Measurements from ENCODE around the gene RAI1. TPM values are rescaled to one million over a fixed set of nuclear protein-coding genes. Genes with fewer than 3 reads are reported as not detected.

The RAI1 gene
- total and polyA plus RNA-seq, 2 of the 8 experiments (the other 6 are each of a cell fraction or from before 2014, with no cell fraction given): 0.39 to 1.2 TPM

- TF ChIP-seq CHD7 (IDR thresholded peaks at IDR 0.05; ENCODE audit: insufficient replicate concordance, low read length) (no peak), NRF1 (IDR thresholded peaks at IDR 0.05; ENCODE audit: low read depth, low read length) (no peak), SRF (IDR thresholded peaks at IDR 0.05; ENCODE audit: low read depth, low read length) (no peak), USF2 (IDR thresholded peaks at IDR 0.05; ENCODE audit: low read length) (no peak), SP4 (IDR thresholded peaks at IDR 0.05; ENCODE audit: low read length) (no peak), HDAC6 (IDR thresholded peaks at IDR 0.05; ENCODE audit: low read depth, low read length) (no peak), SUZ12 (IDR thresholded peaks at IDR 0.05; ENCODE audit: low read length) (no peak), TEAD4 (IDR thresholded peaks at IDR 0.05; ENCODE audit: low read depth, low read length) (no peak), CBX5 (IDR thresholded peaks at IDR 0.05; ENCODE audit: low read depth, low read length) (no peak), MAFK (IDR thresholded peaks at IDR 0.05; ENCODE audit: low read depth, low read length) (no peak)
Measured at GRCh38 chr17:17771498-17772201, 90.4 kb downstream of the RAI1 start (continued).

Measured in H1 (cell line).